Measurements from ENCODE around the gene RIMS4.

RIMS4 gene

DNA sequence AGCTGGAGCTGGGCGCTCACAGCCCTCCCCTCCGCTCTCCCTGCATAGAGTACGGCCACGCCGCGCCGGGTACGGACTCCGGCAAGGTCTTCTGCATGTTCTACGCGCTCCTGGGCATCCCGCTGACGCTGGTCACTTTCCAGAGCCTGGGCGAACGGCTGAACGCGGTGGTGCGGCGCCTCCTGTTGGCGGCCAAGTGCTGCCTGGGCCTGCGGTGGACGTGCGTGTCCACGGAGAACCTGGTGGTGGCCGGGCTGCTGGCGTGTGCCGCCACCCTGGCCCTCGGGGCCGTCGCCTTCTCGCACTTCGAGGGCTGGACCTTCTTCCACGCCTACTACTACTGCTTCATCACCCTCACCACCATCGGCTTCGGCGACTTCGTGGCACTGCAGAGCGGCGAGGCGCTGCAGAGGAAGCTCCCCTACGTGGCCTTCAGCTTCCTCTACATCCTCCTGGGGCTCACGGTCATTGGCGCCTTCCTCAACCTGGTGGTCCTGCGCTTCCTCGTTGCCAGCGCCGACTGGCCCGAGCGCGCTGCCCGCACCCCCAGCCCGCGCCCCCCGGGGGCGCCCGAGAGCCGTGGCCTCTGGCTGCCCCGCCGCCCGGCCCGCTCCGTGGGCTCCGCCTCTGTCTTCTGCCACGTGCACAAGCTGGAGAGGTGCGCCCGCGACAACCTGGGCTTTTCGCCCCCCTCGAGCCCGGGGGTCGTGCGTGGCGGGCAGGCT lies 60.1 kb downstream of the RIMS4 start:
- TF ChIP-seq CTCF (IDR thresholded peaks at IDR 0.05; ENCODE audit: insufficient read depth, low read depth, low read length, missing control alignments) = no peak
- DNase-seq (ENCODE audit: low read depth) = no peak
- no peak overlapping the region for H3K4me3 ChIP-seq (ENCODE audit: low read length)

GRCh38 chr20:44748005-44748370 lies 62.4 kb downstream of the RIMS4 start:
- no peak for DNase-seq (ENCODE audit: low read depth)
- no peak for TF ChIP-seq CTCF (IDR thresholded peaks at IDR 0.05; ENCODE audit: insufficient read depth, low read depth, low read length, missing control alignments)
- H3K4me3 ChIP-seq (ENCODE audit: low read length) = no peak overlapping the region

DNA sequence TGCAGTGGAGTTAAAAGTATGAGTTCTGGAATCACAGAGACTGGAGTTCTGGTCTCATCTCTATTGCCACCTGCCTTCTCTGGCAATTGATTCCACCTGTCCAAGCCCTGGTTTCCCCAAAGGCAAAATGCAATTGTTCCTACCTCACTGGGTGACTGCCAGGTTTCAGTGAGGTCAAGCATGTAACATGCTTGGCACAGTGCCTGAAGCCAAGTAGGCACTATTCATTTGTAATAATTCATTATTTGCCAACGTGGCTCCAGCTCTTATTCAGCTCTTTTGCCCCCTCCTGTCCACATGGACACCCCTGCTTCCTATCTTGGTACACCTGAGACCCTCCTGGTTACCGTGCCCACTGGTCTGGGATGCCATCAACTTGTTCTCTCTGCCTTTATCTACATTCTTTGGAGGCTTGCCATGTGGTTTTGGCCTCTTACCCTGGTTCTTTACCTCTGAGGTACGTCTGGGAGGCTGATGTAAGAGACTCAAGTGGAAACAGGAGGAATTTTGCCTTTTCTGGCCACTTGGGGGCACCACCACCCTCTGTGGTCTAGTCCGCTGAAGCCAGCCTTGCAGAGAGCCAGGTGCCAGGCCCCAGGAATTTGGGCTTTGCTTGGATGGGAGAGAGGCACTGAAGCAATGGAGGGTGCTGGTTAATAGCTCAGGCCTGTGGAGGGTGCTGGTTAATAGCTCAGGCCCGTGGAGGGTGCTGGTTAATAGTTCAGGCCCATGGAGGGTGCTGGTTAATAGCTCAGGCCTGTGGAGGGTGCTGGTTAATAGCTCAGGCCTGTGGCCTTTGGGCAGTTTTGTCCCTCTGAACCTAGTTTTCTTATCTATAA lies 63.0 kb downstream of the RIMS4 start:
- DNase-seq (ENCODE audit: low read depth) = peak; percentile 82
- no peak overlapping the region for H3K4me3 ChIP-seq (ENCODE audit: low read length)
- TF ChIP-seq CTCF (IDR thresholded peaks at IDR 0.05; ENCODE audit: insufficient read depth, low read depth, low read length, missing control alignments) = peak; percentile 78

- no peak for TF ChIP-seq CTCF (IDR thresholded peaks at IDR 0.05; ENCODE audit: insufficient read depth, low read depth, low read length, missing control alignments)
- no peak for DNase-seq (ENCODE audit: low read depth)
- peak overlapping the region; percentile 32 for H3K4me3 ChIP-seq (ENCODE audit: low read length)
Measured at GRCh38 chr20:44746367-44747165, 63.8 kb downstream of the RIMS4 start.

DNA sequence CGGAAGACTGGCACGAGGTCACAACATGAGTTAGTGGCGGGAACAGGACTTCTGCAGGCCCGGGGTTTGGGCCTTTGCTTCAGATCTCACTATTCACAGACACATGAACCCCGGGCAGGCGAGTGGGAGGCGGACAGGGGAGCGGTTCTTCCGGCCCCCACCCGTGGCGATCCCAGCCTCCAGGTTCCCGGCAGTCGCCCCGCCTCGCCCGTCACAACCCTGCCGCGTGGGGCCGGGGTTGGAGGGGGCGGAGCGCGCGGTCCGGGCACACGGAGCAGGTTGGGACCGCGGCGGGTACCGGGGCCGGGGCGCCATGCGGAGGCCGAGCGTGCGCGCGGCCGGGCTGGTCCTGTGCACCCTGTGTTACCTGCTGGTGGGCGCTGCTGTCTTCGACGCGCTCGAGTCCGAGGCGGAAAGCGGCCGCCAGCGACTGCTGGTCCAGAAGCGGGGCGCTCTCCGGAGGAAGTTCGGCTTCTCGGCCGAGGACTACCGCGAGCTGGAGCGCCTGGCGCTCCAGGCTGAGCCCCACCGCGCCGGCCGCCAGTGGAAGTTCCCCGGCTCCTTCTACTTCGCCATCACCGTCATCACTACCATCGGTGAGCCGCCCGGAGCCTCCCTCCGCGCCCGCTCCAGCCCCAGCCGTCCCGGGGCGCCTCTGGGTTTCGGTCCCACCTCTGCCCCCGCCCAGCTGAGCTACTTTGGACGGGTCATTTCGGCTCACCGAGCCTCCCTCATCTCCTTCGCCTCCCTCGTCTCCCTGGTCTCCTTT lies 64.6 kb downstream of the RIMS4 start, which contains the start of gene KCNK15:
TSS of gene KCNK15 (plus strand) at position 268 of the 769 bp plus-strand sequence. CDS start at position 314, 46 bp downstream.
- peak within 1 kb of the TSS; percentile 32 for H3K4me3 ChIP-seq (ENCODE audit: low read length)
- peak; percentile 18 for DNase-seq (ENCODE audit: low read depth)
- TF ChIP-seq CTCF (IDR thresholded peaks at IDR 0.05; ENCODE audit: insufficient read depth, low read depth, low read length, missing control alignments) = no peak

DNA sequence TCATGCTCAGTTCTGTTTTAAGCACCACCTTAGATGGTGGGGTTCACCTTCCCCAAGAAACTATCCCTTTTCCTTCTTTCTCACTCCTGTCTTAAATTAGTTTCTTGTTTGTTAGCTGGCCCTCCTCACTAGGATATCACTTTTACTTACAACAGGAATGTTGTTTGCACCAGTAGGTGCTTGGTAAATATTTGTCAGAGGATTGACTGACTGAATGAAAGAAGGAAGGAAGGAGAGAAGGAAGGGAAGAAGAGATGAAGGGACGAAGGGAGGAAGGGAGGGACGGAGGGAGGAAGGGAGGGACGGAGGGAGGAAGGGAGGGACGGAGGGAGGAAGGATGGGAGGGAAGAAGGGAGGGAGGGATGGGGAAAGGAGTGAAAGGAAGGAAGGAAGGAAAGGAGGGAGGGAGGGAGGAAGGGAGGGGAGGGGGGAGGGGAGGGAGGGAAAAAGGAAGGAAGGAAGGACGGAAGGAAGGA lies 65.2 kb downstream of the RIMS4 start:
- H3K4me3 ChIP-seq (ENCODE audit: low read length) = no peak overlapping the region
- DNase-seq (ENCODE audit: low read depth) = no peak
- TF ChIP-seq CTCF (IDR thresholded peaks at IDR 0.05; ENCODE audit: insufficient read depth, low read depth, low read length, missing control alignments) = no peak
